GM19395 (cell line): ENCODE data around the gene FNDC3B.

Source experiments
- ATAC-seq: cut with Tn5 transposase; IDR thresholded peaks from one replicate; pipeline ENCODE4 v1.9.1; 2021; ENCODE audit warnings: mild to moderate bottlenecking, moderate library complexity; ENCODE audit not compliant: unreplicated experiment

FNDC3B gene

GRCh38 chr3:172276103-172276502, 236.7 kb downstream of the FNDC3B start:
- ATAC-seq = no peak

DNA sequence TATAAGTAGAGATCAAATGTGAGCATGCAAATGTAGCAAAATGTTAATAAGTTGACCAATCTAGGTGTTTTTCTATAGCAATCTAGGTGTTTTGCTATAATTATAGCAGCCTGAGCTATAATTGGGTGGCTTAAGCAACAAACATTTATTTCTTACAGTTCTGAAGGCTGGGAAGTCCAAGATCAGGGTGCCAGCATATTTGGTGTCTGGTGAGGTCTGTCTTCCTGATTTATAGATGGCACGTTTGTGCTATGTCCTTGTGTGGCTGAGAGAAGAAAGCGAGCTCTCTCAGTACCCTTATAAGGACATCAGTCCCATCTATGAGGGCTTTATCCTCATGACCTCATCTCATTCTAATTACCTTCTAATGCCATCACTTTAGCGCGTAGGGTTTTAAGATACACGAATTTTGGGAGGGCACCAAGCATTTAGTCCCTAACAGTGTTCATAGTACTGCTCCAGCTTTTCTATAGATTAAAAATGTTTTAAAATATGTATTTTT, 237.8 kb downstream of the FNDC3B start:
- no peak for ATAC-seq

GRCh38 chr3:172279191-172279640, 239.8 kb downstream of the FNDC3B start:
- ATAC-seq = no peak

DNA sequence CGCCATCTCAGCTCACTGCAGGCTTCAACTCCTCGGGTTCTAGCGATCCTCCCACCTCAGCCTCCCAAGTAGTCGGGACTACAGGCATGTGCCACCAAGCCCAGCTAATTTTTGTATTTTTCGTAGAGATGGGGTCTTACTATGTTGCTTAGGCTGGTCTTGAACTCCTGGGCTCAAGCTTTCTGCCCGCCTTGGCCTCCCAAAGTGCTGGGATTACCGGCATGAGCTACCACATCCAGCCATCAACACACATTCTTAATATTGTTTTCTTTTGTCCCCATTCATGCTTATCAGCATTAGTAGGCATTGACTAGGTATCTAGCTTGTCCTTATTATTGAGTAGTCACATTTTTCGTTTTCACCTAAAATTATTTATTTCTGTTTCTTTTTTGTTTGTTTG, 240.6 kb downstream of the FNDC3B start:
- ATAC-seq = no peak

DNA sequence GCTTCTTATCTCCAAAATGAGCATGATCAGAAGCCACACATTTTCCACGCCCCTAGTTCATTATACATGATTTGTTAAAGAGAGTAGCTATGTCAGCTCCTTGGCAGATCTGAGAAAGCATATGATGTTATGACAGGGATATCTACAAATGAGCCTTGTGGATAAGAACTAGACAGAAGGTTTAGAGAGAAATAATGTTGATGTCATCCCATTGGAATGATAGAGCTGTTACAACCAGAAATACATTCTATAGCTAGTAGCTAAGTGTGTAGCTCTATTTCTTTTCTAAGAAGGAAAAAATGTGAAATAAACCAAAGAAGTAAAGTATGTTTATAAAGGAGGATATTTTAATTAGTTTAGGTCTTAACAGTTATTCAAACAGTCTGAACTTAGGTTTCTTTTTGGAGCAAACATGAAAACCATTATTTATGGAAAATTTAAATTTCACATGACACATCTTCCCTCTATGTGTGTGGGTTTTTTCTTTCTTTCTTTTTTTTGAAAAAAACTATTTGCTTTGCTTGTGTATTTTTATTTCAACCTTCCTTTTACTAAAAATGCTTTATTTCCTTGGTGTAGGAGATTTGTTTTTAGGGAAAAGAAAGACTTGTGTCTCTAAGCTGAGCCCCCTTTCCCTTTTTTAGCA, 241.2 kb downstream of the FNDC3B start:
- ATAC-seq = no peak

- no peak for ATAC-seq
Observed at GRCh38 chr3:172281884-172282283, 242.5 kb downstream of the FNDC3B start.

- no peak for ATAC-seq
Observed at GRCh38 chr3:172282850-172283249, 243.5 kb downstream of the FNDC3B start.

DNA sequence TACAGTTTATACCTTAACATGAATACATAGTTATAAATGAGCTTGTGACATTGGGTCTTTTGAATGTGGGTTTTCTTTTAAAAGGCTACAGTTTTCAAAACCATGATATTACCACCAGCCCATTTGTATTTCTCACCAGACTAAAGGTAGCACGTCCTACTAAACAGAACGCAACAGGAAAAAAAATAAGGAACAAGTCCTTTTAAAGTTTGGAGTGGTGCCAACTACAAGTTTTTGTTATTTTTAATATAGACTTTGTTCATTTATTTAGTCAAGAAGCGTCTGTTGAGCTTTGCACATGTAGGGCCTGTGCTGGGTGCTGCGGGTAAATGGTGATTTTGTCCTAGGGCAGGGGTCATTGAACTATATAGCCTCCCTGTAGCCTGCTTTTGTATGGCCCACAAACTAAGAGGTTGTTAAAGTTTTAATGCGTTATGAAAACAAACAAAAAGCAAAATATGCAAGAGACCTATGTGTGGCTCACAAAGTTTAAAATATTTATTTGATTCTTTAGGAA, 244.5 kb downstream of the FNDC3B start:
- ATAC-seq = no peak

DNA sequence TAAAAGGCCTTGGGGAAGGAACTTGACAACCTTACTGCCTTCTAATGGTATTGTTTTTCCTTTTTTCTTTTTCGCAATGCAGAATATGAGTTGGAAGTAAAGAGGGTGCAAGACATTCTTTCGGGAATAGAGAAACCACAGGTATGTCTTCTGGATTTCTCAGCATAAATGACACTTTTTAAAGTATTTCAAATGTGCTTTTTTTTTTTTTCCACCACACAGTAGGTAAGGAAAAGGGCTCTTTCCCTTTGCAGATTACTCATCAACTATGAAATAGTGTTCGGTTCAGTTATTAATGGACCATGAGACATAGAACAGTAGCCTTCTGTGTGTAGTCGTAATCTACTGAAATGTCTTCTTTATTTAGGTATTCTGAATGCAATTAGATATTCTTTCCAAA, 246.5 kb downstream of the FNDC3B start:
- ATAC-seq = no peak

DNA sequence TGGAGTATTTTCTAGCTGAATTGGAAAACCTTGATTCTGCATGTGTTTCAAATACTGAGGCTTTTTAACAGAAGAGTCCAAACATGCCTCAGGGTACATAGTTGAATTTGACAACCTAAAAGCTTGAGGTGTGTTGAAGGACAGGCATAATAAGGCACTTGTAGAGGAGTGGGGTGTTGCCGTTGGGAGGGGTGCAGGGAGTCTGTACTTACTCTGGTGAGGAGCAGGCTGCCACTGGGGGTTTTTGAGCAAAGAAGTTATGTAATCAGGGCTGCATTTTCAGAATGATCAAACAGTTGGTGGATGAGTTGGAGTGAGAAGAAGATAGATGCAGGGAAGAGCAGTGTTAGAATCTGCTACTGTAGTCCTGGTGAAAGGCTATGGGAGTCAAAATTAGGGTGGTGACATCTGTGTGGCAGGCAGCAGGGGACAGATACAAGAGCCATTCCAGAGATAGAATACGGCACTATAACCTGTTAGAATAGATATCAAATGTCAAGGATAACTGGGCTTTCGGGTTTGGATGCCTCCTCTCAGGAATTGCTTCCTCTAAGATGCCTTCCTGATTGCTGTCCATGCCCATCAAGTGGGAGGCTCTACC, 247.3 kb downstream of the FNDC3B start:
- no peak for ATAC-seq

DNA sequence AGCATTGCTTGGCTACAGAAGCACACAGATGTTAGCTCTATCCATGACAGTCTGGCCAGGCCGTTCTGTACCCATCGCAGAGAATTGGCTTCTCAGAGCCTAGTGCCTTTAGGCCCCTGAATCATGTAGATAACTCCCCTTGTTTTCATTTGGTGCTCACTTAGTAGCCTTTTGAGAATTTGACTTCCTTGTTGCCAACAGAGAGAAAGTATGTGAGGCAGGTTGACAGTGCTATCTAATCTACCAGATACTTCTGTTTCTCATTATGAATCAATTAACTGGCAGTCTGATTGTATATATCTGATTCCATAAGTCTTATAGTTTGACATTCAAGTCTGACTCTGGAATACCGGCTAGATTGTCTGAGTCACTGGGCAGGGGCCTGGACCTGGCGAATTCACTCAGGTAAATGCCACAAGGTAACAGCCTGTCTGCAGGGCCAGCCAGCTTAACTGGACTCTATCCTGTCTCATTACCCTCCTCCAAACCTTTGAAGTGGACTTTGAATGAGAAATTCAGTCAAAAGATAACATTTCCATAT, 248.6 kb downstream of the FNDC3B start:
- ATAC-seq = no peak

DNA sequence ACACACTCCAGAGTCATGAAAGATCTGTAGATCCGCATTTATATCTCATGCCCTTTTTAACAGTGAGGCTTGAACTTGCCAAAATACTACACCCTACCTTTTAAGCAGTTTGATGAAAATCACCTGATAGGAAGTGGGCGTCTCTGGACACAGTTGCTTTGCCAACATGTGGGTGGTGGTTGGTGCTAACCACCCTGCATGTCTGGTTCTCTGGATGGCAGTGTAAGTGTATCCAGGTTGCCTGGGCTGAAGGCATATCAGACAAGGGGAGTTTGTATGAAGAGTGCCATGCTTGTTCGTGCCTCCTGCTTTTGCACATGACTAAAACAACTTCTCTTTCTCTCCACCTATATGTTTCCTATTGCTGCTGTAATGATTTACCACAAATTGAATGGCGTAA, 249.3 kb downstream of the FNDC3B start:
- ATAC-seq = no peak

DNA sequence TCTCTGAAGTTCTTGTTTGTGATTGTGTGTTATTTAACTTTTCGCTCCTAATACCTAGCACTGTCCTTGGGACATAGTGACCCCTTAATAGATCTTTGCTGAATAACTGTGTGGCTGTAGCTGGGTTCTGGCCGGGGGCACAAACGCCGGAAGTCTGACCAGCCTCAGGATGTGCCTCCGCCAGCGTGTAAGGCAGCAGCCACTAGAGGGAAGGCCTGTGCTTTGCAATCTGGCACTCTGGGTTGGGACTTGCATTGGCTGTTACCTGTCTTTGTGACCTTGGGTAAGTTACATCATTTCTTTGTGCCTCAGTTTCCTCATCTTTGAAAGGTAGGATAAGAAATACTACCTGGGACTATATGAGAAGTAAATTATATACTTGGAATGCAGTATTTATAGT, 250.2 kb downstream of the FNDC3B start:
- ATAC-seq = peak; percentile 85

GRCh38 chr3:172290457-172290856, 251.1 kb downstream of the FNDC3B start:
- no peak for ATAC-seq

DNA sequence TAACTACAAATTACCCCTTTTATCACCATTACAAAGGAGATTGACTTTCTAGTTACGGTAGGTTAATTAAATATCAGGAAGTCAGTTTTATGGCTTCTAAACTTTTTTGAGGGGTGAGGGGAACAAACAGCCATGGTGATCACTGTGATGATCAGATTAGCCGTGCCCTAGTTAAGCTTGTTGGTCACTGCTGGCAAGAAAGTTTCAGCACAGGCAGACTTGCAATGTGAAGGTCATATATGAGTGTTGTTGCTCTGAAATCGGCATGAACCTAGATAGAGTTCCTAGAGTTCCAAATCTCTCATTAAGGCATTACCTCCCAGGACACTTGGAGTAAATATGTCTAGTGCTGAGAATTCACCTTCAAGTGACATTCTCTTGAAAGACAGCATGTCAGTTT, 252.3 kb downstream of the FNDC3B start:
- no peak for ATAC-seq

DNA sequence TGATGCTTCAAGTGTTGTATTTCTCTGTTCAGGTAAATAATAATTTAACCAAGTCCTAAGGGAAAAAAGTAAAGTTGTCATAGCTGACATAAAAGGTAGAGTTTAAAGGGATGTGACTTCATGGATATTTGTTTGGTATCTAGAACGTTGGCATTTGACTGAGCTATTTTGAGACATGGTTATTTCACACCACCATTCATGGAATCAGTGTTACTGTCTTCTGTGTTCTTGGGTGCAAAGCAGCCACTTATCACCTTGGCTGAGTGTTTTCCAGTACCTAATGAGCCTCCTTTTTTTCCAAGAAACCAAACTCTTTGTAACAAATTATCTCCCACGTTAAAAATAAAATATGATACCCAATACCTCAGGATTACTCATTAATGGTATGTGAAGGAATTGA, 253.0 kb downstream of the FNDC3B start:
- ATAC-seq = no peak

DNA sequence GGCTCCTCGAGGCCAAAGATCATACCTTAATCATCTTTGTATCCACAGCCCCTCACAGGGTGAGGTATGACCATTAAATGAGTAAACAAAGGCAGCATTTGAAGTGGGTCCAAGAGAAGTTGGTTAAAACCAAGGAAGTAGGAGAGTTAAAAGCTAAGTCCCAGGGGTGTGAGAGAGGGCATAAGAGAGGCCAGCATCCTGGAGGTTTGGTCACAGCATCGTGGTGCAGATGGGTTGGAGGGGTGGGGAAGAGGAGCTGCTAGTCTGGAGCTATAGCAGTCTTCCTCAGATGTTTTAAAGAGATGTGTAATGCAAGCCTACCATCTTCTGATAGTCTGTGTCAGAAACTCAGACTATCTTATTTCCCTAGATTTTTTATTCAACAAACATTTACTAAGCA, 253.7 kb downstream of the FNDC3B start:
- no peak for ATAC-seq

DNA sequence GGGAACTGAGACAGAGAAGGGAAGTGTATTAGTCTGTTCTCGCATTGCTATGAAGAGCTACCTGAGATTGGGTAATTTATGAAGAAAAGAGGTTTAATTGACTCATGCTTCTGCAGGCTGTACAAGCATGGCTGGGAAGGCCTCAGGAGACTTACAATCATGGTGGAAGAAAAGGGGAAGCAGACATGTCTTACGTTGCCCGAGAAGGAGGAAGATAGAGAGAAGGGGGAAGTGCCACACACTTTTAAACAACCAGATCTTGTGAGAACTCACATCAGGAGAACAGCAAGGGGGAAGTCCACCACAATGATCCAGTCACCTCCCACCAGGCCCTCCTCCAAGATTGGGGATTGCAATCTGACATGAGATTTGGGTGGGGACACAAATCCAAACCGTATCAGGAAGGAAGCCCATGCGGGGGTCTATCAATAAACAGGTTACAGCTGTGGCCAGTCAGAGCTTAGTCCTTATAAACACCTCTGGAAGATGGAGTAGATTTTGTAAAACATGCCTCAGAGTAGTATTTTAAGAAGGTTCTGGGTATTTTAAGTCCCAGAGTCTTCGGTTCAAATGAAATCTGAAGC, 254.9 kb downstream of the FNDC3B start:
- ATAC-seq = no peak

- no peak for ATAC-seq
Observed at GRCh38 chr3:172296248-172296974, 257.0 kb downstream of the FNDC3B start.

- no peak for ATAC-seq
Observed at GRCh38 chr3:172296975-172297332, 257.6 kb downstream of the FNDC3B start.

- no peak for ATAC-seq
Observed at GRCh38 chr3:172298247-172298646, 258.9 kb downstream of the FNDC3B start.
